GM19468 (cell line): Measurements from ENCODE around the gene UBTD1.

Experiments used
- ATAC-seq: cut with Tn5 transposase; IDR thresholded peaks from one replicate; pipeline ENCODE4 v1.9.1; 2021; ENCODE audit warnings: mild to moderate bottlenecking, moderate library complexity, moderate number of reproducible peaks; ENCODE audit not compliant: unreplicated experiment; ENCODE audit errors: extremely low read depth

UBTD1 gene

GRCh38 chr10:97533888-97534287, 35.2 kb downstream of the UBTD1 start:
- no peak for ATAC-seq

DNA sequence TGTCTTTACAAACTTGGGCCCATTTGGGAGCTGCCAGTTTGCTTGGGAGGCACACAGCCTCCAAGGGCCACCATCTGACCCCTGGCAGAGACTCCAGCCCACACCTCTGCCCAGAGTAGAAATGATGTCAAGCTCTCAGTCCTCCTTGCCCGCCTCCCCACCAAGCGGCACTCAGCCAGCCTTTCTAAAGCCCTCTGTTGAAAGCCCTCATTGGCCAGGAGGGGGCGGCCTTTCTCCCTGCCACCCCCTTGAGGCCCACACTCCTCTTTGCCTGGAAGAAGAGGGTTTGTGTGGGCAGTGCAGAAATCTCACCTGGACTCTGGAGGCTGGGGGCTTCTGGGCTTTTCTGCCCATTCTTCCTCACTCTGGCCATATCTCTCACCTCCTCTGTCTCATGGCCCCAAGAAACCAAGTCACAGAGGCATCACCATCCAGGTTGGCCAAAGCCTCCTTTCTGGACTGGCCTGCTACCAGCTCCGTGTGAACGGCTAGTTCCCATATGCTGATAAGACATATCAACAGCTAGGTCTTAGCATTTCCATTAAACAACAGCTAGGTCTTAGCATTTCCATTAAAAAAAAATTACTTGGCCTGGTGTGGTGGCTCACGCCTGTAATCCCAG, 36.1 kb downstream of the UBTD1 start:
- no peak for ATAC-seq

- no peak for ATAC-seq
Measured at GRCh38 chr10:97537186-97537869, 38.6 kb downstream of the UBTD1 start.

- ATAC-seq = no peak
Measured at GRCh38 chr10:97538411-97538810, 39.7 kb downstream of the UBTD1 start.

- no peak for ATAC-seq
Measured at GRCh38 chr10:97538839-97539238, 40.1 kb downstream of the UBTD1 start.

GRCh38 chr10:97539523-97540200, 40.9 kb downstream of the UBTD1 start:
- no peak for ATAC-seq

- no peak for ATAC-seq
Measured at GRCh38 chr10:97540669-97541500, 42.2 kb downstream of the UBTD1 start.

DNA sequence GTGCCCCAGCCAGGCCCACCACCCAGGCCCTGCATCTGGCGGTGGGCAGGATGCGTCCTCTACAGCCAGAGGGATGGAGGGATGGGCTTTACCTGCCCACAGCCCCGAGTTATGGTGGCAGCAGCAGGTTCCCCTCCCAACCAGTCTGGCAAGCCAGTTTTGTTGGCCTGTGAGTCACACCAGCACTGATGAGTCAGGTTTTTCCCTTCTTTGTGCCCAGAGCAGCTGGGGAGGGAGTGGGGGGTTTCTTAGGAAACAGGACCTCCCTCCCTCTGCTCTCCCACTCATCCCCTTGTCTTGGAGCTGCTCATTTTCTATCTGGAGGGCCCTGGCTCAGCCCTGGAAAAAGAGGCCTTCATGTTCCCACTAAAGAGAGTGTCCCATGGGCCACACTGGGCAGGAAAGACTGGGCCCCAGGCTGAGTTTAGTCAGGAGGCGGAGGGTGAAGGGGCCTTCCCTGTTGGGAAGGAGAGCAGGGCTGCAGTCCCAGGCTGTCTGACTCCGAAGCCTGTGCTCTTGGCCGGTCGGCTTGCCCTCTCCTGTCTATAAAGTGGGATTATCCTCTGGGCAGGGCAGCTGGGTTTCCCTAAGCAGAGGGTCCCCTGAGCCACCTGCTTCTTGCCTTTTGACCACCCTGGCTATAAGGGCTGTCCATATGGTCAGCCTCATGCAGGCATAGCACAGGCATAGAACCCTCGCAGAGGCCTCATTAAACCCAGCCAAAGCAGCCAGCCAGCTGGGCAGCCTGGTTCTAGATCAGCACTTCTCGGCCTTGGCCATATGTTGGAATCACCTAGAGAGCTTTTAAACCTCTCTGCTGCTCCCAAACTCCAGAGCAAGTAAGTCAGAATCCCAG, 43.7 kb downstream of the UBTD1 start:
- ATAC-seq = no peak

DNA sequence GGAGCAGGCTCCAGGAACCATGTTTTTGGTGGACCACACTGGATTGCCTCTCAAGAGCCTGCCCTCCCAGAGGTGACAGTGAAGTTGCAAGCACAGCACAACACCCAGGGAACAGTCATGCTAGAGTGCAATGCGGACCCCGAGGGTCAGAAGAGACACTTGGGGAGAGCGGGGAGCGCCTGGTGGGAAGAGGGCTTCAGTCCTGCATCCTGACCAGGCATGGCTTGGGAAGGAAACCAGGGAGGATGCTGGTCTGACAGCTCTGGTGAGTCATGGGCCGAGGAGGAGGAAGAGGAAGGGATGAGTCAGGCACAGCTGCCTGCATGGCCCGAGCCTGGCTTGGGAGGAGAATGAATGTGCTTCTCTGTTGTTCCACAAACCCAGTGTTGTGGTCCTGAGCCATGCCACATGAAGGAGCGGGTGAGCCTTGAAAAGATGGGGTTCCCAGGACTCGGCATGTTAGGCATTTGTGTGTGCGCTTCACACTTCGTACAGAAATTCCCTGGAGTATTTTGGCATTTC, 44.4 kb downstream of the UBTD1 start:
- ATAC-seq = no peak

DNA sequence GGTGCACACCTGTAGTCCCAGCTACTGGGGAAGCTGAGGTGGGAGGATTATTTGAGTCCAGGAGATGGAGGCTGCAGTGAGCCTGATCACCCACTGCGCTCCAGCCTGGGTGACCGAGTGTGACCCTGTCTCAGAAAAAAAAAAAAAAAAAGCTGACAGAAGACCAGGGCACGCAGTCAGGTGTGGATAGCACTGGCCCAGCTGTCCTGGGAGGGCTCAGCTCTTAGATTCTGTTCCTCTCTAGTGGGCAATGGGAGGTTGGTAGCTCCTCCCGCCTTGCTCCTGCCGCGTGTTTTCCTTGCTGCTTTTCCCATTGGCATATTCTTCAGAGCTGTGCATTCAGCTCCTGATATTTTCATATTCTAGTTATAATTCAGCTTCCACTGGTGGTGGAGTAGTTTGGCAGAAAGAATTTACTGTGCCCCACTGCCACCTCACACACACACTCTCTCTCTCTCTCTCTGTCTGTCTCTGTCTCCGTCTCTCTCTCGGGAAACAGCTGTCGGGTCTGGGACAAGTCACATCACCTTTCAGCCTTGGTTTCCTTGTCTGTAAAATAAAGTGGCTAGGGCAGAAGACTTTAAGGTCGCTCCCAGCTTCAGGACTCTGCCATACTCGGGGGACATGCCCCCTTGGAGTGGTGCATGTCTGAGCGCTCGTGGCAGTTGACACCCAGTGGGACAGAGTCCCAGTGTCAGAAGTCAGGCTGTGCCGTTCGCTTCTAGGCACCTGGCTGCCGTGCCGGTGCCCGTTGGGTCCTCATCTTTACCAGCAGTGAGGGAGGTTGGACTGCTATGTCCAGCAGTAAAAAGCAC, 47.9 kb downstream of the UBTD1 start:
- no peak for ATAC-seq

DNA sequence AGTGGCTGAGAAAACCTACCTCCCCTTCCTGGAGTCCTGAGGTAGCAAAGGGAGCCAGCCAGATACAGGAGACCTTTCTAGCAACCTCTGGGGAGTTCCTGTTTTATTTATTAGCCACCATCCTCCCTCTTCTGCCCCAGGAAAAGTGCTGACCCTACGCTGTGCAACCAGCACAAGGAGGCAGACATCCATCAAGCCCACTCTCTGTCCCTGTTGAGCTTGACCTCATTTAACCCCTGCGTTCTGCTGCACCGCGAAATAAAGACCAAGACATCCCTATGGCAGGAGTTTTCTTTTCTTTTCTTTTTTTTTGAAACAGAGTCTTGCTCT, 48.5 kb downstream of the UBTD1 start:
- no peak for ATAC-seq

DNA sequence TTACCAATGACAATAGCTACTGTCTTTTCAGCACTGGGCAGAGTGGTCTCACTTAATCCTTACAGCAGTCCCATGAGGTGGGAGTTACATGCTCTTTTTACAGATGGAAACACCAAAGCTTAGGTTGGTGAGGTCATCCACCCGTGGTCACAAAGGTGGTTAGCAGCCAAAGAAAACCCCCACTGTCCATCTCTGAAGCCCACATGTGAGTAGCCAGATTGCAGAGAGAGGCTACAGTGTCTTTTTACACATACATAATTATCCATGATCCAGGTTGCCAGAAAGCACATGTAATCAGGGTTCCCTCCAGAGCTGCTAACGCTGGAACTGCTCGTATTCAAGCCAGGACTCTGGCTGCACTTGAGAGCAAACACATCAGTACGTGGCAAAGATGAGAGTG, 49.2 kb downstream of the UBTD1 start:
- ATAC-seq = no peak

DNA sequence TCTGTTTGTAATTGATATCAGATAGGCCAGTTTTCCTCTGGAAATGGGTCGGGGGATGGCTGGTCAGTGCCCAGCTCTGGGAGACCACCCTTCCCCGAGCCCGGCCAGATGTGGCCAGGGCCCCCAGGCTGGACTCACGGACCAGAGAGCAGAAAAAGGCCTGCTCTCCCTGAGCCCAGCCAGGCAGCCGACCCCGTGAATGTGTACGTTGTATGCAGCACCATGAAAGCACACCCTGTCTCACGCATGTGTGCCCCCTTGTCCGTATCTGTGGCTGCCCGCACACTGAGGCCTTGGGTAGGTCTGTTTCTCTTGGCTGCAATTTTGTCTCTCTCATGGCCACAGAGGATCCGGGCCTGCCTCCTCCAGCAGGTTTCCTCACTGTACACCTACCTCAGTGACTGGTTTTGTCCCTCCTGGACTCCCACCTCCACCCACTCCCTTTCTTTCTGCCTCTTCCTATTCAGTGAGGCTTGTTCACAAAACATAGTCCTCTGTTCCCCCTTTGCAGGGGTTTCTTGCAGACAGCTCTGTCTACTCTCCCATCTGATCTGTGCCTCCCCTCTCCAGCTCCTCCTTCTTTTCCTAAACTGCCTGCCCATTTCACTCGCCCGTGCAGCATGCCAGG, 50.2 kb downstream of the UBTD1 start:
- no peak for ATAC-seq

DNA sequence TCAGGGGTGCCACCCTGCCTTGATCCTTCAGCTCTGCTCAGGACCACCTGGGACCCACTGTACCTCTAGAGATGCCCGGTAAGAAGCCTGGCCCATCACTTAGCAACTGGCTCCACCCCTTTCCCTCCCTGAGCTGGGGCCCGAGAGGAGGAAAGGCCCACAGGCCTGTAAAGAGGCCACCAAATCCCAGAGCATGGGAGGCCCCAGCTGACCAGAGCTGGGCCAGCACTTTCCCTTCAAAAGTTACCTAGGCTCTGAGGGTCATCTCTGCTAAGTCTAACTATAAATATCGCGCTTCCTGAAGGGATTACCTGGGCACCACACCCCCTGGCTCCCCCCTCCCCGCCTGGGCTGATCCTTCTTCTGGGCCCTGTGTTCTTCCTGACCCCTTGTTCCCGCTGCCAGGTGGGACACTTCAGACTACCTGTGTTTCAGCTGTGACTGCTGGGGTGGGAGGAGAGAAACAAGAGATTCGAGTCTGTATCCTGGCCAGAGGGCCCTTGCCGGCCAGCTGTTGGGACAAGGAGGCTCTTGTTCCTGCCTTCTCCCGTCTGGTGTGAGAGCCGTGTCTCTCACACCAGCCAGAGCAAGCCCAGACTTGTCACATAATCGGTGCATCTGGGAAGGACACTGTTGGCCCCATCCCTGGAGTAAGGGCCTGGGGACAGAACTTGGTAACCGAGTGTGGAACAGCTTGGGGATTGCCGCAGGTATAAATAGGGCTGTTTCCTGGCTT, 51.0 kb downstream of the UBTD1 start:
- ATAC-seq = no peak

DNA sequence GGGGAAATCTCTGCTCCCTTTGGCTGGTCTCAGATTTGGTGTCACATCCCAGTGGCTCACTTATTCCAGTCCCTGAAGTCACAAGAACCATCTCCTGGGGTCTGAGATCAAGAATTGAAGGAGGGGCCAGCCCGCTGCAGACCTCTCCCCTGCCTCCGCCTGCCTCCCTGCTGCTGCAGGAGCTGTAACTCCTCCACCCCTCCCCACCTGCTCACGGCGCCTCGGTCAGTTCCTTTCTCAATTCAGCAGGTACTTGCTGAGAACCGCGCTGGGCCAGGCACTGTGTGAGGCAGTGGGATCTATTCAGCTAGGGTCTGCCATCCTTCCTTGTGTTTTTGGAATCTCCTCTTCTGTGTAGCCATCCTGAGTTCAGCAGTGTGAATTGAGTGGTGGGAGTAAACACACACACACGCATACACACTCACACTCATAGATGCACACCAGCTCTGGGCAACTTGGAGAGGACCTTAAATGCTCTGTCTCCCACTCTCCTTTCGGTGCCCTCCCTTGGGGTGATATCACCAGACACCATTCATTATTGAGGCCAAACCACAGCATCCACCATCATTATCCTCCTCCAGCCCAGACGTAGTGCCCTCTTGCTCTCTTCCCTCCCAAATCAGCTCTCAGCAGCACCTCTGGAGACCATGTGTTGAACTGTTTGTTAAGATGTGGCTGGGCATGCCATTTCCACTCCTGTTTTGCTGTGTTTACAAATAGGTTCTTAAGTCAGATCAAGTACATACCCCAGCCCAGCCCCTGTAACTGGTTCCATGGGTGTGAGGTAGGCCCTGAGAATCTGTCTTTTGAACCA, 51.8 kb downstream of the UBTD1 start:
- ATAC-seq = no peak

GRCh38 chr10:97551271-97551670, 52.5 kb downstream of the UBTD1 start:
- ATAC-seq = no peak

DNA sequence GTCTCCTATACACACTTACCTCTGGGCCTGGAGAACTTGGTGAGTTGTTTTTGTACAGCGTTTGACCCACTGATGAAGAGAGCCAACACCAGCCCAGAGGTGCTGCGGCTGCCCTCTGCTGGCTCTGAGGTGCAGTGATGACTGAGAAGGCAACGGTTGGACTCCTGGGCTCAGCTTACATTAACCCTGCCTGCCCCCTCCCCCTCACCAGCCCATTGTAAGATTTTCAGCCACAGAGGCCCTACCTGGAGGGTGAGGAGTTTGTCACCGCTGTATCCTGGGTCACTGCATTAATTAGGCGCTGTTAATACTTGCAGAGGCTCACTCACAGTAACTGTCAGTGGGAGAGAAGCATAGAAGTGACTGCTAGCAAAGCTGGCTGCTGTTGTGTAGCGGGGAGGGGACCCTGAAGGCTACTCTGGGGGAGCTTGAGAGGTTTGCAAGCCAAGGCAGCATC, 54.9 kb downstream of the UBTD1 start:
- ATAC-seq = no peak
